ENCODE measurements around the gene SYT3.

- TF ChIP-seq CTCF (conservative IDR thresholded peaks at IDR 0.05; ENCODE audit: low read depth in 2 of 2) (no peak), REST (IDR thresholded peaks at IDR 0.05; ENCODE audit: unreplicated experiment) (no peak), POLR2AphosphoS5 (IDR thresholded peaks at IDR 0.05; ENCODE audit: low read depth) (no peak), CREB1 (CRISPR knock-in tag; IDR thresholded peaks at IDR 0.05; ENCODE audit: low read depth) (no peak), JUNB (IDR thresholded peaks at IDR 0.05; ENCODE audit: unreplicated experiment) (no peak), EZH2phosphoT487 (IDR thresholded peaks at IDR 0.05; ENCODE audit: unreplicated experiment) (no peak), EZH2 (IDR thresholded peaks at IDR 0.05; ENCODE audit: low read depth, unreplicated experiment) (no peak), ZNF114 (CRISPR knock-in tag; IDR thresholded peaks at IDR 0.05) (no peak), ZNF331 (CRISPR knock-in tag; IDR thresholded peaks at IDR 0.05; ENCODE audit: low read depth) (no peak), NANOG (IDR thresholded peaks at IDR 0.05; ENCODE audit: borderline replicate concordance) (no peak), ETS1 (IDR thresholded peaks at IDR 0.05) (no peak)
These were observed 33.4 kb upstream of the SYT3 start for GRCh38 chr19:50673118-50673517.

All from GM23338 (cell line).